Activated T-helper 17 cell treated with anti-CD3 and anti-CD28 coated beads, Interleukin-2, amount 50 U/mL, for 72 hours (primary cell): ENCODE data around the gene TRIM45. TPM values are rescaled to one million over a fixed set of nuclear protein-coding genes. Genes with fewer than 3 reads are reported as not detected.
"Not testable (repeated sequence)": the region's sequence is repeated elsewhere in the genome, so short reads cannot be mapped to it uniquely, and the experiment has no call there.

Source experiments
- ATAC-seq: fragments of 150-1000 bp; cut with Tn5 transposase; replicated peaks from 2 replicates; pipeline ENCODE4 v1.10.0; 2021; ENCODE audit warnings: mild to moderate bottlenecking, moderate library complexity
- H3K27ac Mint-ChIP-seq: one replicate; pipeline ENCODE4 v1.8.0; 2022; ENCODE audit warnings: mixed read lengths
- H3K27me3 Mint-ChIP-seq: one replicate; pipeline ENCODE4 v1.8.0; 2022; ENCODE audit warnings: mixed read lengths
- H3K36me3 Mint-ChIP-seq: one replicate; pipeline ENCODE4 v1.8.0; 2022; ENCODE audit warnings: low read depth, mild to moderate bottlenecking, mixed read lengths
- H3K4me1 Mint-ChIP-seq: one replicate; pipeline ENCODE4 v1.8.0; 2022; ENCODE audit warnings: mixed read lengths
- H3K4me3 Mint-ChIP-seq: one replicate; pipeline ENCODE4 v1.8.0; 2022; ENCODE audit warnings: mild to moderate bottlenecking, mixed read lengths
- H3K9me3 Mint-ChIP-seq: one replicate; pipeline ENCODE4 v1.8.0; 2022; ENCODE audit warnings: mixed read lengths
- total RNA-seq, 2 donors: library from RNA; stranded (reverse); gene quantifications; one replicate each; pipeline ENCODE4 v1.2.3, GENCODE V29; 2022

Gene TRIM45, protein sequence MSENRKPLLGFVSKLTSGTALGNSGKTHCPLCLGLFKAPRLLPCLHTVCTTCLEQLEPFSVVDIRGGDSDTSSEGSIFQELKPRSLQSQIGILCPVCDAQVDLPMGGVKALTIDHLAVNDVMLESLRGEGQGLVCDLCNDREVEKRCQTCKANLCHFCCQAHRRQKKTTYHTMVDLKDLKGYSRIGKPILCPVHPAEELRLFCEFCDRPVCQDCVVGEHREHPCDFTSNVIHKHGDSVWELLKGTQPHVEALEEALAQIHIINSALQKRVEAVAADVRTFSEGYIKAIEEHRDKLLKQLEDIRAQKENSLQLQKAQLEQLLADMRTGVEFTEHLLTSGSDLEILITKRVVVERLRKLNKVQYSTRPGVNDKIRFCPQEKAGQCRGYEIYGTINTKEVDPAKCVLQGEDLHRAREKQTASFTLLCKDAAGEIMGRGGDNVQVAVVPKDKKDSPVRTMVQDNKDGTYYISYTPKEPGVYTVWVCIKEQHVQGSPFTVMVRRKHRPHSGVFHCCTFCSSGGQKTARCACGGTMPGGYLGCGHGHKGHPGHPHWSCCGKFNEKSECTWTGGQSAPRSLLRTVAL
- total RNA-seq, result 1 to 10 TPM in 1 of 2 donors, under 1 TPM in 1; 0.78 to 2.0 TPM

DNA sequence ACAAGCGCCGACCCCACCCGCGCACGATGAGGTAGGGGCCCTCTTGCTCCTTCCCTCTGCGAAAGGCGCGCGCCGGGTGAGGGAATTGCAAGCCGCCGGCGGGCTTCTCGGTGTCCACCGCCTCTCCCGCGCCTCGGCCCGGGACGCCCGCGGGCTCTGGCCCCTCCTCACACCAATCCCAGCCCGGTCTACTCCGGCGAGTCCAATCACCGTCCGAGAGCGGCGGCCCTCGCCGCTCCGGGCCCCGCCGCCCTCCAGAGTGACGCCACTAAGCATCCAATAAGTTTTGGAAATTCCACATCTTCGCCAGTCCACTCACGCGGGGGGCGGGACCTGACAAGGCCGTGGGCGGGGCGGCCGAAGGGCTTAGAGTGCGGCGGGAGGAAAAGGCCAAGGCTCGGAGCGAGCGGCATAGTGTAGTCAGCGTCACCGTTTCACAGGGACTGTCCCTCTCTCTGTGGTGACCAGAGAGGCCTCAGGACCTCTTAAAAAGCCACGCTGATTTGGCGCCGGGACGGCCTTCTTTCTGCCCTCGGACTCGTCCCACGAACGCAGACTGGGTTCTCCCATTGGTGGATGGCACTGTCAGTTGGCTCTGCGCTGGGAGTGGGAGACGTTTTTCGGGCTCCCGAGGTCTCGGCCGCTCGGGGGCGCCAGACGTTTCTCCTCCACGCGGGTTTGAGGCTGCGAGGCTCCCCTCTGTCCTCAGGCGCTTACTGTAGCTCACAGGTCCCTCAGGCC is at the start of gene TRIM45:
Gene TRIM45, minus strand, starts transcription at position 161 of the 741 bp plus-strand sequence. CDS start 548 bp downstream, outside the sequence.
- H3K36me3 Mint-ChIP-seq, result no peaks in the 10 kb centered on the region
- peak; percentile 87 for ATAC-seq
- peak within 1 kb of the TSS; percentile 15 for H3K27ac Mint-ChIP-seq
- H3K9me3 Mint-ChIP-seq, result no peaks in the 10 kb centered on the region
- peaks cover 2% of the 10 kb centered on the region for H3K27me3 Mint-ChIP-seq
- H3K4me3 Mint-ChIP-seq, result peak within 1 kb of the TSS; percentile 76
- H3K4me1 Mint-ChIP-seq, result no peaks in the 10 kb centered on the region

DNA sequence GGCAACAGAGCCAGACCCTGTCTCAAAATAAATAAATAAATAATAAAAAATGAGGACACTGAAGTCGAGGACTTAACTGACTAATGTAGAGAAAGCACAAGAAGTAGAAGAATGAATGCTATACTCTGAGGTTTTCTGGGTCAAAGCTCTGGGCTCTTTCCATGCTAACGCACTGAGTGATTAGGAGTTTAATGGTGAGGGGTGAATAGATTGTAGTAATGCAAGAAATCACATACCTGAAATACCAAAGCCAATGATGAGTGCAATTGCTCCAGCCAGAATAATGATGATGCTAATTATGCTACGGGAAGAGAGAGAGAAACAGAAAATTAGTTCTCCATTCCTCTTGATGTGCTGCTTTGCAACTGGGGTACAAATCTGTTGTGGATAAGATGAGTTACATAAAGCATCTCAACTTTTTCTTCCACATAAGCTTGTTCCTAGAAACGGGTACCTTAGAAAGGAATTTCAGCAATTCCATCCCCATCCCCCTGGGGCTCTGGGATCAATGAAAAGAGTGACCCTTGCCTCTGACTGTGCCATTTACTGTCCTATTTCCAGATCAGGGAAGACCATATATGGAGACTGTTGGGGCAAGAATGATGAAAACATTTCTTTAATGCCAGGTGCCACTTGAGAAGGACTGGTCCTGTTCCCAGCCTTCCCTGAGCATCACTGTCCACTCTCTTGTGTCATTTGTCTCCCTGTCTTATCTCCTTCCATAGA is 48.5 kb upstream of the TRIM45 start:
- H3K4me3 Mint-ChIP-seq, result no peak overlapping the region
- H3K27me3 Mint-ChIP-seq, result peaks cover 7% of the 10 kb centered on the region
- H3K36me3 Mint-ChIP-seq, result no peaks in the 10 kb centered on the region
- H3K27ac Mint-ChIP-seq, result no peak overlapping the region
- H3K4me1 Mint-ChIP-seq, result no peaks in the 10 kb centered on the region
- no peaks in the 10 kb centered on the region for H3K9me3 Mint-ChIP-seq
- no peak for ATAC-seq

DNA sequence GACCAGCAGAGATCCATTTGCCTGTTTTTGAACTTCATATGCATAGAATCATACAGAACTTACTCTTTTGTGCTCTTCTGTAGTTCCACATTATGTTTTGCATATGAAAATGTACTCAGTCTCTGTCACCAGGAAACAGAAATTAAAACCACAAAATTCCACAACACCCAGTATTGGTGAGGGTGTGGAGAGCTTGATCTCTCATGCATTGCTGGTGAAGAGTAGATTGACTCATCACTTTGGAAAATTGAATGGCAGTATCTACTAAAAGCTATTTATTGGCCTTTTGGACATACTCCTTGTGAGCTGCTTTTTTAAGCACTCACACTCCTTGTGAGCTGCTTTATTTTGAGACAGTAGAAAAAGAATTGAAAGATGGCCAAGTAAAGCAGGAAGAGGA is 45.9 kb upstream of the TRIM45 start:
- H3K27me3 Mint-ChIP-seq, result peaks cover 3% of the 10 kb centered on the region

DNA sequence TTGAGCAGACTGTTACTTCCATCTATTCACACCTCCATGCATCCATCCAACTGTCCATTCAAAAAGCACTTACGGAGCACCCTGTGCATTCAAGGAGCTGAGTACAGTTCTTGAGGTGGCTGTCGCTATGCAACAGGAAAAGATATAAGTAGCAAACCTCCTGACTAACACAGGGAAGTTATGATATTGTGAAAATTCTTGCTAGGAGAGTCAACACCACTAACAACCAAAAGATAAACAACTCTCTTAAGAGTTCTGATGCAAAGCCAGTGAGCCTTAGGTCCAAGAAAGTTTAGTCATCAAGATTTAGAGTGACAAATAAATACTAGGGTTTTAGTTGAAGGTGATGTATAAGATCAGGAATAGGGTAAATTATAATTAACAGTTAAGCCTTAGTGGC is 44.5 kb upstream of the TRIM45 start:
- Mint-ChIP-seq H3K4me1 (no peaks in the 10 kb centered on the region), H3K27ac (no peak overlapping the region), H3K4me3 (no peak overlapping the region), H3K9me3 (no peaks in the 10 kb centered on the region), H3K27me3 (peaks cover 12% of the 10 kb centered on the region), H3K36me3 (no peaks in the 10 kb centered on the region)
- ATAC-seq, result no peak

More for the DNA sequence above, 45.9 kb upstream of the TRIM45 start:
- Mint-ChIP-seq H3K4me3 (no peak overlapping the region), H3K4me1 (no peaks in the 10 kb centered on the region), H3K27ac (no peak overlapping the region), H3K36me3 (no peaks in the 10 kb centered on the region), H3K9me3 (no peaks in the 10 kb centered on the region)
- ATAC-seq, result no peak

DNA sequence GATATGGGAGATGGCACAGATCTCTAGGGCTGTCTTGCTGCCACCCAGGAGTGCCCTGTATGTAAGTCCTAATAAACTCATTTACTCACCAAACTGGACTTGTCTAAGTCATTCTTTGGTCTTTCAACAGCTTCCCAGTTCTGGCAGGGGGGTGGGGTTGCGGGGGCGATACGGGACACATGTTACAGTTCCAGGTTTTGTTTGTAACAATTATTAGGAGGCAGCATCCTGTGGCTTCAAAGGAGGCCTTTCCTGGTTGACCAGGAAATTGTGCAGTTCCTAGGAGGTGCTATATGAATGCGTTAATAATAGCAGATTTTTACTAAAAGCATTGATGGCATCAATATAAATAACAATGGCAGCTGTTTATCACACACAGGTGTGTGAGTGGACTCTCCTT is 42.7 kb upstream of the TRIM45 start:
- no peak overlapping the region for H3K27ac Mint-ChIP-seq
- H3K4me3 Mint-ChIP-seq, result no peak overlapping the region
- H3K9me3 Mint-ChIP-seq, result no peaks in the 10 kb centered on the region
- peaks cover 12% of the 10 kb centered on the region for H3K27me3 Mint-ChIP-seq
- no peak for ATAC-seq
- H3K36me3 Mint-ChIP-seq, result no peaks in the 10 kb centered on the region
- no peaks in the 10 kb centered on the region for H3K4me1 Mint-ChIP-seq

DNA sequence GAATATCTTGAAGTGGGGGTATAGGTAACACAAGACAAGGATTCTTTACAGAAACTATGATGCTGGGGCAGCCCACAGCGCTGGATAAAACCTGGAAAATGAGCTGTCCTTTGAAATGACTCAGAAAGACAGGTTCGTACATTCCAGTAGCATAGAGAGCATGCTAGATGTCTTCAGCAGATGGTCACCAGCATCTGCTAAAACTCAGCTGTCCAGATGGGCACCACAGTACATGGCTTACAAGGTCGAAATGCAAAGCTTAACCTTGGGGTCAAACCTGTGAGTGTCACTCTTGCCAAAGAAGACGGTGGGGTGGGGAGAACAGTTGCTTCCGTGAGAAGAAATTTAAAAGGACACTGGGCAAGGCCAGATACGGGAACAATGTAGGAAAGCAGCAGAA is 41.3 kb upstream of the TRIM45 start:
- Mint-ChIP-seq H3K9me3 (no peaks in the 10 kb centered on the region), H3K4me1 (no peaks in the 10 kb centered on the region), H3K27me3 (peaks cover 15% of the 10 kb centered on the region), H3K36me3 (no peaks in the 10 kb centered on the region), H3K4me3 (no peak overlapping the region), H3K27ac (no peak overlapping the region)
- no peak for ATAC-seq

DNA sequence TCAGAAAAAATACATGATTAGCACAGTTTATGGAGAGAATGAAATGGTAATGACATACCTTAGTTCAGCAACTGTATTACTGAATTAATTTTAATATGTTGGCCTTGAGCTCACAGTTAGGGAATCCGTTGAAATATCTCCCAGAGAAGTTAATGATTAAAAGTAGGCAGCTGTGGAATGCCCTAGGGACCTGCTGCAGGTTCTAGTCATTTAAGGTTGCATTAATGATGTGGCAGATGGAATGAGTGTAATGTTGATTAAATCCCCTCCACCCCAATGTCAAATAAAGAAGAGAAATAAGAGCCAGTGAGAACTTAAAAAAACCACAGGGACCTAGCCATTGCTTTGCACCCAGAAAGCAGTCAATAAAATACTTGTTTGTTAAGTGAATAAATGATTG is 40.3 kb upstream of the TRIM45 start:
- Mint-ChIP-seq H3K36me3 (no peaks in the 10 kb centered on the region), H3K27ac (no peak overlapping the region), H3K9me3 (no peaks in the 10 kb centered on the region), H3K27me3 (peaks cover 12% of the 10 kb centered on the region), H3K4me3 (no peak overlapping the region), H3K4me1 (no peaks in the 10 kb centered on the region)
- no peak for ATAC-seq

DNA sequence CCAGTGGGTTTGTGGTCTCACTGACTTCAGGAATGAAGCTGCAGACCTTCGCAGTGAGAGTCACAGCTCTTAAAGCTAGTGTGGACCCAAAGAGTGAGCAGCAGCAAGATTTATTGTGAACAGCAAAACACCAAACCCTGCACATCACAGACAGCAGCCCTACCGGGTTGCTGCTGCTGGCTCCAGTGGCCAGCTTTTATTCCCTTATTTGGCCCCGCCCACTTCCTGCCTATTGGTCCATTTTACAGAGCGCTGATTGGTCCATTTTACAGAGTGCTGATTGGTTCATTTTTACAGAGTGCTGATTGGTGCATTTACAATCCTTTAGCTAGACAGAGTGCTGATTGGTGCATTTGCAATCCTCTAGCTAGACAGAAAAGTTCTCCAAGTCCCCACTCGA is 29.8 kb upstream of the TRIM45 start:
- H3K27me3 Mint-ChIP-seq, H3K27ac Mint-ChIP-seq, ATAC-seq, H3K9me3 Mint-ChIP-seq, H3K4me3 Mint-ChIP-seq, H3K4me1 Mint-ChIP-seq, H3K36me3 Mint-ChIP-seq: not testable (repeated sequence)

DNA sequence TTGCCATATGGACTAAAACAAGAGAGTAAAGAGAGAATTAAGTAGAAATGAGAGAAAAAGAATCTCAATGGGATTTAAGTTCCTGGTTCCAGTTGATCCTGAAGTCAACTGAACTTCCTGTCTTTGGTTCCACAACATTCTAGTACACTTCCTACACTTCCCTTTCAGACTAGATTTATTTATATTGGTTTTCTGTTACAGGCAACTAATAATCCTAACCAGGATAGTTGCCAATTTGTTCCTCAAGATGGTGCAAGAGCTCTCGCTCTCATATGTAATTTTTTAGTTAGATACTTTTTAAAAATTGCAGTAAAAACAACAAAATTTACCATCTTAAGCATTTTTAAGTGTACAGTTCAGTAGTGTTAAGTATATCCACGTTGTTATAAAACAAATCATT is 28.8 kb upstream of the TRIM45 start:
- Mint-ChIP-seq H3K27me3 (peaks cover 7% of the 10 kb centered on the region), H3K4me1 (no peaks in the 10 kb centered on the region), H3K36me3 (no peaks in the 10 kb centered on the region), H3K4me3 (no peak overlapping the region), H3K27ac (no peak overlapping the region), H3K9me3 (no peaks in the 10 kb centered on the region)
- no peak for ATAC-seq

DNA sequence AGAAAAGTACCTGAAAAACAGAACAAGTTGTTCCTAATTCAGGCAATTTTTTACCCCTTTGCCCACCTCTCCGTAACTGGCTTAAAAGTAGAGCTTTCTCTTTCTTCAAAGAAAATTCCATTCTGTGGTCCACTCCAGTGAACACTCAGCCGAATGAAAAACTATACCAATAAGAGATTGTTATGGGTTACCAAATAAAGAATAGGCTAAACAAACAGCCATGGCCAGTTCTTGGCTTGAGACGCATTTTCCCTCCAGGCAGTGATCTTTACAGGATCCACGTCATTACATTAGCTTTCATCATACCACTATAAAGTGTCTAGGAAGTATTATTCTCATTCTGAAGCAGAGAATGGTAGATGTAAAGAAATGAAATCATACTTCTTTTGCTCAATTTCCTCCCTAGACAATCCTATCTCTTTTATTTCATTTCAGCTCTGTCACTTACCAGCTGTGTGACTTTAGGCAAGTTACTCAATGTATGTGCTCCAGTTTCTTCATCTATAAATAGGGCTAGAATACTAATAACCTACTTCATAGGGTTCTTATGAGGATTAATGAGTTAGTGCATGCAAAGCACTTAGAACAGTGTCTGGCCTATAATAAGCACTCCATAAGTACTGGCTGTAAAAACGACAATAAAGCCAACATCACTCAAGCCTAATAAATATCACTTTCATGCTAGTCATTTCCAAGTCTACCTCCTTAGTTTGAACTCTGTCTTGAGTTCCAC is 26.5 kb upstream of the TRIM45 start:
- Mint-ChIP-seq H3K27me3 (peaks cover 7% of the 10 kb centered on the region), H3K9me3 (no peaks in the 10 kb centered on the region), H3K4me1 (no peaks in the 10 kb centered on the region), H3K27ac (no peak overlapping the region), H3K36me3 (no peaks in the 10 kb centered on the region), H3K4me3 (no peak overlapping the region)
- no peak for ATAC-seq

DNA sequence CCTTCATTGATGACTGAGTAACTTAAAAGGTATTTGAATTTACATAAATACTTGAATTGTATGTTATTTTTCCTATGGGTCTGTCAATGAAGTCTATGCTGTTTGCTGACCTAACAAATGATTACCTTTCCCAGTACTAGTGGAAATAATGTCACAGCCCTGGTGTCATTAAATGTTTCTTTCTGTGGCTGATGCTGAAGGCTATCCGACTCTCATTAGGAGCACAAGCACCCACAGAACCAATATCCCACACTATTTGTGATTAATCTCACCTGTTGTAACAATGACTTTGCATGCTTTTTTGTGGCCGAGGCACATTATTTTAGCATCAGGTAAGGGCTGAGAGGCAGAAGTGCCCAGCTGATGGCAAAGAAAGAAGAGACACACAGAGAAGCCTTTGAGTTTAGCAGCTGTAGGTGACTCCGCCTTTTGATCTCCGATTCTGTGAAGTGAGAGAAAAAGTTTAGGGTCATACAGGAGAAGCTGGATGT is 25.8 kb upstream of the TRIM45 start:
- Mint-ChIP-seq H3K27me3 (peaks cover 7% of the 10 kb centered on the region), H3K27ac (no peak overlapping the region), H3K4me1 (no peaks in the 10 kb centered on the region), H3K9me3 (no peaks in the 10 kb centered on the region), H3K36me3 (no peaks in the 10 kb centered on the region), H3K4me3 (no peak overlapping the region)
- no peak for ATAC-seq

DNA sequence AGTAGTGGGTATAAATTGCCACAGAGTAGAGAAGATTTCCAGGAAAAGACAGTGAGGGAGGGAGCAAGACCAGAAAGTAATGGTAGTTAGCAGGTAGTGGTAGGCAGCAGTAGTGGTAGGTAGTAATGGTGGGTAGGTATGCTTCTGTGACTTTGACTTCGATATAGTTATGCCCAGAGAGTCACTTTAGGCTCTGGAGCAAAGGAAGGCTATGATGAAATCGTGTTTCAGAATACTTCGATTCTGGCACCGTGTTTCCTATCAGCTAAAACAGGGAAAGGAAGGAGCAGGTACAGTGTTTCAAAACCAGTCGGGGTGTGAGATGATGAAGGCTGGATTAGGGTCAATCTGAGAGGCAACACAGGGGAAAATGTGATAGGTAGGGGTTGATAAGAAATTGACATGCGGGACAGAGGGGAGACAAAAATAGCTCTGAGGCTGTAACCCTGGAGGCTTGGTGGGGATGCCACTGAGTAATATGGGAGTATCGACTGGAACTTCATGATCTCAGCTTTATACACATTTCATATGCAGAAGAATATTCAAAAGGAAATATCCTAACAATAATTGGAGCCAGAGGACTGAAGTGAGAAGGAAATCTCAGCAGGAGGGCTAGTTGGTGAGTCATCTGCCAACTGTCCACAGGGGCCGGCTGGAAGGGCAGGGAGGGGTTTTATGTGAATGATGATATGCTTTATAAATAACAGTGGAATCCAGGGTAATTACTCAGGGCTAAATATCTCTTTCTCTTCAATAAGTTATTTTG is 25.2 kb upstream of the TRIM45 start:
- Mint-ChIP-seq H3K27ac (no peak overlapping the region), H3K4me1 (no peaks in the 10 kb centered on the region), H3K9me3 (no peaks in the 10 kb centered on the region), H3K36me3 (no peaks in the 10 kb centered on the region), H3K27me3 (peaks cover 7% of the 10 kb centered on the region), H3K4me3 (no peak overlapping the region)
- no peak for ATAC-seq

DNA sequence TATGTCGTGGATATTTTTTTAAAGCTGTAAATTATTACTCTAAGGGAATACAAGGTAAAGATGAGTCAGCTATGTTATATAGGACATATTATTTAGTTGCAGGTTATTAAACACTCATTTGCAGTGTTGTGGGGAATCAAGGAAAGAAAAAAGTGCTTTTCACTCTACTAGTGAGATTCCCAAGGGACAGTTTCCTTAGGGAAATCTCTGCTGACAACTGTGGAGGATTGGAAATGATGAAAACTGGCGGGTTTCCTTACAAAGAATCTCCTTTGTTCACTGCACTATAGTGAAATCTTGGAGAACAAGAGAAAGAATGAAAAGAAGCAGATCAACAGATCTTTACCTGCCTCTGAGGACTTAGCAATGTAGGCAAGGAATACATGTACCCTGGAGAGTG is 24.5 kb upstream of the TRIM45 start:
- H3K36me3 Mint-ChIP-seq, result no peaks in the 10 kb centered on the region
- no peaks in the 10 kb centered on the region for H3K9me3 Mint-ChIP-seq
- H3K4me3 Mint-ChIP-seq, result no peak overlapping the region
- ATAC-seq, result no peak
- H3K4me1 Mint-ChIP-seq, result no peaks in the 10 kb centered on the region
- H3K27me3 Mint-ChIP-seq, result peaks cover 7% of the 10 kb centered on the region
- H3K27ac Mint-ChIP-seq, result no peak overlapping the region
